ENCODE data around the gene FOXN3. TPM values are rescaled to one million over a fixed set of nuclear protein-coding genes. Genes with fewer than 3 reads are reported as not detected.
"Not testable (repeated sequence)": the region's sequence is repeated elsewhere in the genome, so short reads cannot be mapped to it uniquely, and the experiment has no call there.

Gene FOXN3
- total and polyA plus RNA-seq, 2 donors (not counting 3 experiments of a cell fraction or from before 2014, with no cell fraction given), result 16.9 to 41.8 TPM

GRCh38 chr14:89158701-89159100, 258.3 kb downstream of the FOXN3 start:
- dilution Hi-C loops (cut with MboI; ENCODE audit: extremely low pct_ligation_motif_present, low sequenced_read_pairs), result no loop called here
- DNase-seq (ENCODE audit: low read depth, low spot score) (no peak), FAIRE-seq (no peak)
- POLR2A ChIA-PET, result no interaction called here
- H3K4me2 ChIP-seq (ENCODE audit: insufficient read depth, low read length), result no peak overlapping the region
- BruUV-seq (replicated peaks), result no TSS peak
- H3K4me1 ChIP-seq (ENCODE audit: control insufficient read depth, extremely low read depth, insufficient read depth, low read length), result no peaks in the 10 kb centered on the region
- no peaks in the 10 kb centered on the region for H3K9me1 ChIP-seq (replicated peaks; ENCODE audit: control insufficient read depth, extremely low read depth, insufficient read depth, low read length)
- H3K4me3 ChIP-seq (replicated peaks in 1 of 3; ENCODE audit: insufficient read depth in 1 of 3, low read depth in 1 of 3, low read length in 3 of 3), result no peak overlapping the region
- TF ChIP-seq POLR2A (IDR thresholded peaks at IDR 0.05; ENCODE audit: low read depth, low read length) (no peak), EZH2 (IDR thresholded peaks at IDR 0.05; ENCODE audit: borderline replicate concordance, low read depth, low read length, severe bottlenecking) (no peak), FOS (IDR thresholded peaks at IDR 0.05; ENCODE audit: borderline replicate concordance, insufficient read depth, low read length) (no peak), JUN (IDR thresholded peaks at IDR 0.05; ENCODE audit: borderline replicate concordance, insufficient read depth, insufficient read length, low read depth) (no peak), MYC (IDR thresholded peaks at IDR 0.05; ENCODE audit: low read depth, low read length) (no peak), GATA2 (IDR thresholded peaks at IDR 0.05; ENCODE audit: insufficient read depth, insufficient read length, low read depth, low read length) (no peak), POLR2AphosphoS5 (IDR thresholded peaks at IDR 0.05; ENCODE audit: insufficient read depth, low read depth, low read length) (no peak)
- TF ChIP-seq, protein P1, sequence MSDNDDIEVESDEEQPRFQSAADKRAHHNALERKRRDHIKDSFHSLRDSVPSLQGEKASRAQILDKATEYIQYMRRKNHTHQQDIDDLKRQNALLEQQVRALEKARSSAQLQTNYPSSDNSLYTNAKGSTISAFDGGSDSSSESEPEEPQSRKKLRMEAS (IDR thresholded peaks at IDR 0.05; ENCODE audit: insufficient read depth, insufficient read length), result no peak
- TF ChIP-seq, protein P2, sequence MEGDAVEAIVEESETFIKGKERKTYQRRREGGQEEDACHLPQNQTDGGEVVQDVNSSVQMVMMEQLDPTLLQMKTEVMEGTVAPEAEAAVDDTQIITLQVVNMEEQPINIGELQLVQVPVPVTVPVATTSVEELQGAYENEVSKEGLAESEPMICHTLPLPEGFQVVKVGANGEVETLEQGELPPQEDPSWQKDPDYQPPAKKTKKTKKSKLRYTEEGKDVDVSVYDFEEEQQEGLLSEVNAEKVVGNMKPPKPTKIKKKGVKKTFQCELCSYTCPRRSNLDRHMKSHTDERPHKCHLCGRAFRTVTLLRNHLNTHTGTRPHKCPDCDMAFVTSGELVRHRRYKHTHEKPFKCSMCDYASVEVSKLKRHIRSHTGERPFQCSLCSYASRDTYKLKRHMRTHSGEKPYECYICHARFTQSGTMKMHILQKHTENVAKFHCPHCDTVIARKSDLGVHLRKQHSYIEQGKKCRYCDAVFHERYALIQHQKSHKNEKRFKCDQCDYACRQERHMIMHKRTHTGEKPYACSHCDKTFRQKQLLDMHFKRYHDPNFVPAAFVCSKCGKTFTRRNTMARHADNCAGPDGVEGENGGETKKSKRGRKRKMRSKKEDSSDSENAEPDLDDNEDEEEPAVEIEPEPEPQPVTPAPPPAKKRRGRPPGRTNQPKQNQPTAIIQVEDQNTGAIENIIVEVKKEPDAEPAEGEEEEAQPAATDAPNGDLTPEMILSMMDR (IDR thresholded peaks at IDR 0.05; ENCODE audit: extremely low read depth in 1 of 2, insufficient read depth in 1 of 2, low read depth in 1 of 2, low read length in 2 of 2), result no peak
- H3K27ac ChIP-seq (ENCODE audit: insufficient read depth, low read depth, low read length), result no peak overlapping the region
- no peaks in the 10 kb centered on the region for H3K9me3 ChIP-seq (replicated peaks; ENCODE audit: control insufficient read depth, insufficient read depth, low read length)
- H4K20me1 ChIP-seq (replicated peaks; ENCODE audit: control insufficient read depth, extremely low read depth, insufficient read depth, low read length), result no peaks in the 10 kb centered on the region
- no peak overlapping the region for H2AFZ ChIP-seq (ENCODE audit: low read depth, low read length)
- intact Hi-C loops (cut with micrococcal nuclease), result no loop called here
- no peaks in the 10 kb centered on the region for H3K79me2 ChIP-seq (ENCODE audit: control insufficient read depth, insufficient read depth, low read length)
- CTCF ChIA-PET, result no interaction called here
- H3K36me3 ChIP-seq (ENCODE audit: control insufficient read depth in 2 of 2, extremely low read depth in 1 of 2, insufficient read depth in 2 of 2, low read length in 2 of 2), result peaks cover 2 to 11% of the 10 kb centered on the region in 2 experiments
- no peak overlapping the region for H3K9ac ChIP-seq (replicated peaks; ENCODE audit: extremely low read depth, insufficient read depth, low read length)
- H3K27me3 ChIP-seq (ENCODE audit: control insufficient read depth in 2 of 2, insufficient read depth in 2 of 2, low read length in 2 of 2), result no peaks in the 10 kb centered on the region

- H3K9me3 ChIP-seq (replicated peaks; ENCODE audit: control insufficient read depth, insufficient read depth, low read length); H3K79me2 ChIP-seq (ENCODE audit: control insufficient read depth, insufficient read depth, low read length); H3K4me2 ChIP-seq (ENCODE audit: insufficient read depth, low read length); BruUV-seq (replicated peaks); dilution Hi-C loops (cut with MboI; ENCODE audit: extremely low pct_ligation_motif_present, low sequenced_read_pairs); POLR2A ChIA-PET; DNase-seq (ENCODE audit: low read depth, low spot score); H3K9ac ChIP-seq (replicated peaks; ENCODE audit: extremely low read depth, insufficient read depth, low read length); H3K4me1 ChIP-seq (ENCODE audit: control insufficient read depth, extremely low read depth, insufficient read depth, low read length); H3K27me3 ChIP-seq (ENCODE audit: control insufficient read depth in 2 of 2, insufficient read depth in 2 of 2, low read length in 2 of 2); H3K4me3 ChIP-seq (replicated peaks in 1 of 3; ENCODE audit: insufficient read depth in 1 of 3, low read depth in 1 of 3, low read length in 3 of 3); FAIRE-seq; CTCF ChIA-PET; H3K9me1 ChIP-seq (replicated peaks; ENCODE audit: control insufficient read depth, extremely low read depth, insufficient read depth, low read length); H3K27ac ChIP-seq (ENCODE audit: insufficient read depth, low read depth, low read length); H4K20me1 ChIP-seq (replicated peaks; ENCODE audit: control insufficient read depth, extremely low read depth, insufficient read depth, low read length); intact Hi-C loops (cut with micrococcal nuclease); H2AFZ ChIP-seq (ENCODE audit: low read depth, low read length): not testable (repeated sequence)
- peaks cover 2 to 11% of the 10 kb centered on the region in 2 experiments for H3K36me3 ChIP-seq (ENCODE audit: control insufficient read depth in 2 of 2, extremely low read depth in 1 of 2, insufficient read depth in 2 of 2, low read length in 2 of 2)
Measured at GRCh38 chr14:89158104-89158503, 258.9 kb downstream of the FOXN3 start.
